Measurements from ENCODE around the gene SPDYE4. TPM values are rescaled to one million over a fixed set of nuclear protein-coding genes. Genes with fewer than 3 reads are reported as not detected.

The SPDYE4 gene
- total RNA-seq, 1 experiment from 2014 or later: not detected

GRCh38 chr17:8785547-8786413 is 27.4 kb upstream of the SPDYE4 start:
- CTCF ChIA-PET: interaction anchor here (0.6 to 1.3 kb wide), 5 partner anchors 10 to 539 kb away, joined by 3 to 5 read pairs (median 4); no protein-coding TSS in a partner anchor
- no peaks in the 10 kb centered on the region for H3K9me3 ChIP-seq (ENCODE audit: control insufficient read depth, insufficient read depth, low read depth, low read length)
- TF ChIP-seq CTCF (IDR thresholded peaks at IDR 0.05) (peak; percentile 85), TCF7L2 (IDR thresholded peaks at IDR 0.05; ENCODE audit: low read depth, low read length) (no peak)
- H3K36me3 ChIP-seq (ENCODE audit: control insufficient read depth, insufficient read depth, low read length): no peaks in the 10 kb centered on the region
- intact Hi-C loops (cut with micrococcal nuclease; ENCODE audit: unreplicated experiment): loop anchor here (5.0 kb wide), 1 partner anchor 33 kb away; no protein-coding TSS in a partner anchor
- in situ Hi-C loops (cut with HindIII; ENCODE audit: low pct_unique_long_range_greater_than_20kb, low sequenced_read_pairs): no loop called here
- no TSS peak for BruUV-seq (replicated peaks)
- ATAC-seq: peak; percentile 94
- H3K4me3 ChIP-seq (ENCODE audit: low read depth in 2 of 2, low read length in 2 of 2): no peak overlapping the region
- H3K27me3 ChIP-seq (ENCODE audit: control insufficient read depth, insufficient read depth, low read length): 0 out of 2 replicates have a peak, but pooled peaks cover 2% of the 10 kb centered on the region
- H3K27ac ChIP-seq (ENCODE audit: low read length): no peak overlapping the region
- POLR2A ChIA-PET: no interaction called here
- no peaks in the 10 kb centered on the region for H3K4me1 ChIP-seq (ENCODE audit: control insufficient read depth, insufficient read depth, low read length)
- DNase-seq (ENCODE audit: low read depth, low spot score): peak; percentile 56

GRCh38 chr17:8782176-8782575 is 23.8 kb upstream of the SPDYE4 start:
- Histone ChIP-seq H3K4me3 (ENCODE audit: low read depth in 2 of 2, low read length in 2 of 2) (no peak overlapping the region), H3K27ac (ENCODE audit: low read length) (no peak overlapping the region), H3K4me1 (ENCODE audit: control insufficient read depth, insufficient read depth, low read length) (no peaks in the 10 kb centered on the region), H3K9me3 (ENCODE audit: control insufficient read depth, insufficient read depth, low read depth, low read length) (no peaks in the 10 kb centered on the region), H3K27me3 (ENCODE audit: control insufficient read depth, insufficient read depth, low read length) (peaks cover 5% of the 10 kb centered on the region), H3K36me3 (ENCODE audit: control insufficient read depth, insufficient read depth, low read length) (no peaks in the 10 kb centered on the region)
- ChIA-PET POLR2A (no interaction called here), CTCF (no interaction called here)
- ATAC-seq (no peak), DNase-seq (ENCODE audit: low read depth, low spot score) (no peak)
- in situ Hi-C loops (cut with HindIII; ENCODE audit: low pct_unique_long_range_greater_than_20kb, low sequenced_read_pairs) (no loop called here), intact Hi-C loops (cut with micrococcal nuclease; ENCODE audit: unreplicated experiment) (no loop called here)
- TF ChIP-seq REST (IDR thresholded peaks at IDR 0.05; ENCODE audit: insufficient read depth in 1 of 2, low read depth in 2 of 2, low read length in 1 of 2): no peak
- TF ChIP-seq TCF7L2 (IDR thresholded peaks at IDR 0.05; ENCODE audit: low read depth, low read length): no peak
- no peak for TF ChIP-seq POLR2AphosphoS5 (IDR thresholded peaks at IDR 0.05; ENCODE audit: low read depth, low read length)
- no peak for TF ChIP-seq SIN3A (IDR thresholded peaks at IDR 0.05; ENCODE audit: borderline replicate concordance, insufficient read depth, low read depth, low read length)
- TF ChIP-seq CTCF (IDR thresholded peaks at IDR 0.05): no peak
- no TSS peak for BruUV-seq (replicated peaks)
